GM23248 (cell line): ENCODE results near the gene TMC1.

Source experiments
- EZH2 ChIP-seq: fragments of 200-600 bp; sonication (generic); IDR thresholded peaks from 2 replicates; pipeline ENCODE4 v1.6.1; 2018; ENCODE audit warnings: antibody characterized with exemption, mild to moderate bottlenecking; ENCODE audit not compliant: insufficient read depth, poor library complexity, severe bottlenecking
- EZH2phosphoT487 ChIP-seq: fragments of 200-600 bp; sonication (generic); IDR thresholded peaks from 2 replicates; pipeline ENCODE4 v1.6.1; 2018; ENCODE audit warnings: antibody characterized with exemption, moderate library complexity, mild to moderate bottlenecking, low read depth; ENCODE audit not compliant: insufficient read depth

DNA sequence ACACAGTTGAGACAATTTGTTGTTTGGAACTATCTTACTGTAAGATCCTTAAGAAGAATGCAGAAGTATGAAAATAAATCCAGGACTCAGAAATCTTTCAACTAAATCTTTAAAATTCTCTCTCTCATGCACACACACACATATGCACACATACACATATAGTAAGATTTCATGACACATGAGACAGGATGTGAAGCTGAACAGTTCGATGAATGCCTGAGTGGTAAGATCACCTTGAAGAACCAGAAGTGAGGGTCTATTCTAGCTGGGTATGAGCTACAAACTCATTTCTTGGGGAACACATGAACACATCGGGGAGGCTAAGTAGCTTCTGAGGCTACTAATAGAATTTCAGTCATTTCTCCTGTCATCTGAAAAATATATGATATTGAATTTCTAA is 153.6 kb downstream of the TMC1 start:
- TF ChIP-seq EZH2 (no peak), EZH2phosphoT487 (no peak)
